ENCODE measurements around the gene FRYL.

The FRYL gene

DNA sequence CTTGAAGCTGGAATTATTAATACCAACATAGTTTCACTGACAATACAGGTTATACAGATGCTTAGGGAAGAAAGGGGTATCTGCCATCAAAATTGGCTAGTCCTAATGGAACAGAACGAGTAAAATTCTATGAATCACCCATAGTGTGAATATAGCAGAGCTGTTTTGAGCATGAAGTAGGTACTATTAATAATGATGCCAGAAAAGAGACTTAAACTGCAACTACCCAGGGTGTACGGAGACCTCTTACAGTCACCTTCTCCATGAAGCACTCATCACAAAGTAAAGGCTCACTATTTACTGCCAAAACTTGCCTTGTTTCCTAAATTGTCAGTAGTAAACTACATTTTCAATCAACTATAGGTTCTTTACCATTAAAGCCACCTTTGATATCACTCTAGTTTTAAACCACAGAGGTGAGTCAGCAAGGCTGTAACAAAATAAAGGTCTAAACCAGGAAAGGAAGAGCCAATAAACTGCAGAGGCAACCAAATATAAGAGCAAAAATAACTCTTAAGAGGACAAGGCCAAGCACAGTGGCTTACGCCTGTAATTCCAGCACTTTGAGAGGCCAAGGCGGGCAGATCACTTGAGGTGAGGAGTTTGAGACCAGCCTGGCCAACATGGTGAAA lies 114.4 kb downstream of the FRYL start:
- Histone ChIP-seq H3K4me3 (ENCODE audit: low read length) (no peak overlapping the region), H3K27ac (ENCODE audit: low read length) (no peak overlapping the region)

DNA sequence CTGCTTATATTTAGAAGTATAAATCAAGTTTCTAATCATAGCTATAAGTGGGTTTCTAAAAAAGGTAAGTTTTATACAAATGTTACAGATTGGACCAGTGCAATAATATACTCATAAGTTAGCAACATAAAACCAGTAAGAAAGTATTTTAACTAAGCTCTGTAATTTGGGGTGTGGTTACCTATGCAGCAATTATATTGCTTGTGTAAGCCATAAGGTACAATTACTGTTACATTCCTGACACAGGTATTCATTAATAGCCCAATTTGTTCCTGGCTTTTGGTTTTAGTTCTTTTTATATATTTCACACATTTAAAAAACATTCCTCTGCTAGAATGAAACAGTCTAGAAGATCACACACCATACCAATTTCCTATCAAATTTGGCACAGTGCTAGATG lies 115.1 kb downstream of the FRYL start:
- no peak overlapping the region for H3K4me3 ChIP-seq (ENCODE audit: low read length)
- H3K9ac ChIP-seq (ENCODE audit: low read depth, low read length): no peak overlapping the region
- no peak overlapping the region for H3K27ac ChIP-seq (ENCODE audit: low read length)
- H3K27me3 ChIP-seq (ENCODE audit: insufficient read depth, low read length): no peaks in the 10 kb centered on the region
- H3K36me3 ChIP-seq (ENCODE audit: insufficient read depth, low read depth, low read length): no peaks in the 10 kb centered on the region
- H3K4me1 ChIP-seq (ENCODE audit: insufficient read depth, low read length): no peaks in the 10 kb centered on the region
- H3K9me3 ChIP-seq (ENCODE audit: insufficient read depth, low read depth, low read length): no peaks in the 10 kb centered on the region

More for the DNA sequence above, 114.4 kb downstream of the FRYL start:
- H3K9ac ChIP-seq (ENCODE audit: low read depth, low read length): no peak overlapping the region
- H3K4me1 ChIP-seq (ENCODE audit: insufficient read depth, low read length): no peaks in the 10 kb centered on the region
- H3K9me3 ChIP-seq (ENCODE audit: insufficient read depth, low read depth, low read length): no peaks in the 10 kb centered on the region
- no peaks in the 10 kb centered on the region for H3K27me3 ChIP-seq (ENCODE audit: insufficient read depth, low read length)
- no peaks in the 10 kb centered on the region for H3K36me3 ChIP-seq (ENCODE audit: insufficient read depth, low read depth, low read length)

DNA sequence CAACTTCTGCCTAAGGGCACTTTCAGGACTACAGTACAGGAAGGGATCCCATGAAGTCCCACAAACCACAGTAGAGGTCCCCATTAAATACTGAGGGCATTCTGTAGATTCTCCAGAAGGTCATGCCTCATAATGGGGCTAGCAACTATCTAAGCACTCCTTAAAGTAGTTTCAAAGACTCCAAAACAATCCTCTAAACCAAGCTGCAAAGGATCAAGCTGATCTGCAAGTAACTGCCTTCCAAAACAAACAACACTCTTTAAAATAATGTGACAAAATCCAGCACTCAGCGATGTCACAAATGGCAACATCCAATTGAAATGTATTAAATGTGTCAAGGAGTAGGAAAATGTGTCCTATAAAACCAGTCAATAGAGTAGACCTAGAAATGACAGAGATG lies 118.7 kb downstream of the FRYL start:
- no peaks in the 10 kb centered on the region for H3K4me1 ChIP-seq (ENCODE audit: insufficient read depth, low read length)
- H3K36me3 ChIP-seq (ENCODE audit: insufficient read depth, low read depth, low read length): no peaks in the 10 kb centered on the region
- no peaks in the 10 kb centered on the region for H3K9me3 ChIP-seq (ENCODE audit: insufficient read depth, low read depth, low read length)
- H3K4me3 ChIP-seq (ENCODE audit: low read length): no peak overlapping the region
- no peak overlapping the region for H3K9ac ChIP-seq (ENCODE audit: low read depth, low read length)
- no peak overlapping the region for H3K27ac ChIP-seq (ENCODE audit: low read length)
- H3K27me3 ChIP-seq (ENCODE audit: insufficient read depth, low read length): no peaks in the 10 kb centered on the region

DNA sequence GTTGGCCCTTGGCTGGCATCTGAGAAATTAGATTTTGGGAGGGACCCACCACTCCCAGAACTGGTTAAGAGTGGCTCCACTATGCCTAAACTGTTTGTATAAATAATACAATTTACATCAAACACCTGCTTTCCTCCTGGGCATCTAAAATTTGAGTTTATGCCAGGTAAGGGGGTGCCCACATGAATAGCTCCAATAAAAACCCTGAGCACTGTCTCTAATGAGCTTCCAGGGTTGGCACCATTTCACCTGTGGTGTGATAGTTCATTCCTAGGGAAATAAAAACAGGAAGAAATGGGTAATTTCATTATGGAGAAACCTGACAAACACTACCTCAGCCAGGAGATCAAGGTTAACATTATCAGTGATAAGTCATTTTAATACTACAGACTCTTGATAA lies 119.7 kb downstream of the FRYL start:
- H3K27ac ChIP-seq (ENCODE audit: low read length): no peak overlapping the region
- H3K36me3 ChIP-seq (ENCODE audit: insufficient read depth, low read depth, low read length): no peaks in the 10 kb centered on the region
- no peak overlapping the region for H3K4me3 ChIP-seq (ENCODE audit: low read length)
- no peaks in the 10 kb centered on the region for H3K4me1 ChIP-seq (ENCODE audit: insufficient read depth, low read length)
- no peak overlapping the region for H3K9ac ChIP-seq (ENCODE audit: low read depth, low read length)
- no peaks in the 10 kb centered on the region for H3K27me3 ChIP-seq (ENCODE audit: insufficient read depth, low read length)
- no peaks in the 10 kb centered on the region for H3K9me3 ChIP-seq (ENCODE audit: insufficient read depth, low read depth, low read length)

DNA sequence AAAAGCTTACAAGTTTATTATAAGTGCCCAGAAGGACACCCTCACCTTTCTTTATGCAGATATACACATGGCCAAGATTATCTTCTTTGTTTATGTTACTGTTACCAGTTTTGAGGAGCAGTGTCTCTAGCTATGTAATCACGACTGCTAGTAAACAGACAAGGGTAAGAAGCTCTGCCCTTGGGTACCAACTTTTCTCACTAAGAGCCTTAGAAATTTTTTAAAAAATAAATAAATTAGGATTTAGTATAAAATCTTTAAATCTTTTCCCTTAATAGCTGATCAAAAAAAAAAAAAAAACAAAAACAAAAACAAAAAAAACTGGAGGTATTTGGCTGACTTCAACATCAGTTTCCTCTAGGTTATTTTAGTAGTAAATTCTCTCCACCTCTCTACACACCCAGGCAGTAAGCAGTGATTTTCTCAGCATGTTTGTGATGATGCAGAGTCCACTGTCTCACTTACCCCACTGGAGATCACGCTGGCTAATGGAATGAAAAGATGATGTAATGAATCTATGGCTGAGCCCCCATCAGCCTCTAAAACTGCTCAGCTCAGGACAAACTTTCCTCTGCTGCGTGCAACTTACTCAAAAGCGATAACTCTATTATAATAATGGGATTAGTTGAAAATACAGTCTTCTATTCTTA lies 125.9 kb downstream of the FRYL start:
- no peaks in the 10 kb centered on the region for H3K36me3 ChIP-seq (ENCODE audit: insufficient read depth, low read depth, low read length)
- no peak overlapping the region for H3K27ac ChIP-seq (ENCODE audit: low read length)
- H3K9ac ChIP-seq (ENCODE audit: low read depth, low read length): no peak overlapping the region
- H3K9me3 ChIP-seq (ENCODE audit: insufficient read depth, low read depth, low read length): no peaks in the 10 kb centered on the region
- no peak overlapping the region for H3K4me3 ChIP-seq (ENCODE audit: low read length)
- H3K27me3 ChIP-seq (ENCODE audit: insufficient read depth, low read length): no peaks in the 10 kb centered on the region
- H3K4me1 ChIP-seq (ENCODE audit: insufficient read depth, low read length): peaks cover 5% of the 10 kb centered on the region

DNA sequence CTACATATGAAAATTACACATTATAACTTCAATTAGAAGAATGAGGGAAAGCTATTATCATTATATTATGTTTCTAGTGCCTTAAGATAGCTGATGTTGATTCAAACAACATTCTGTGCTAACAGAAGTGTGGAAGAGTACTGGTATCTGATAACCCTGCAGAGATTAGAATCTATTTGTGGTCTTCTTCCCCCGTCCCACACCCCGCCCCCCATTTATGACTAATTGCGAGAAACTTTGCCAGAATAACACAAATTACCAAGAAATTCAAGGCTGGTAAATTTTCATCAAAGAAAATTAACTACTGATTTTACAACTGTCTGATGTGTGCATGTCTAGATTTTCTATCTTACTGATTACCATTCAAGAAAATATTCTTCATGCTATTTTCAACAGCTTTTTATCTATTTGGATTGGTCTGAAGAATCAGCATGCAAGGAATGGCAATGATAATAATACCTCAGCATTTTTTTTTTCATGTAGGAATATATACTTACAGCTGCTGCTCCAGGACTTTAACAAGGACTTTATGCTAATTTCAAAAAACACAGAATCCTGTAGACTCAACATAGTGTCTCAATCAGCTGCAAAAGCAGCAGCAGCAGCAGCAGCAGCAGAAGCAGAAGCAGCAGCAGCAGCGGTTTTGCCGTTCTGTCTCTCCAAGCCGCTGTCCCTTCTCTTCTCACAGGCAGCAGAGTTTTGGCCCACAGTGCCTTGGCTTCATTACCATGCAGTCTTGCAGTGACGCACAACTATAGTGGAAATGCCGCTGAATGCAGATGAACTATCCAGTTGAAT lies 126.7 kb downstream of the FRYL start:
- Histone ChIP-seq H3K27ac (ENCODE audit: low read length) (no peak overlapping the region), H3K4me1 (ENCODE audit: insufficient read depth, low read length) (peaks cover 5% of the 10 kb centered on the region), H3K36me3 (ENCODE audit: insufficient read depth, low read depth, low read length) (no peaks in the 10 kb centered on the region), H3K4me3 (ENCODE audit: low read length) (no peak overlapping the region), H3K9ac (ENCODE audit: low read depth, low read length) (no peak overlapping the region), H3K27me3 (ENCODE audit: insufficient read depth, low read length) (no peaks in the 10 kb centered on the region), H3K9me3 (ENCODE audit: insufficient read depth, low read depth, low read length) (no peaks in the 10 kb centered on the region)

DNA sequence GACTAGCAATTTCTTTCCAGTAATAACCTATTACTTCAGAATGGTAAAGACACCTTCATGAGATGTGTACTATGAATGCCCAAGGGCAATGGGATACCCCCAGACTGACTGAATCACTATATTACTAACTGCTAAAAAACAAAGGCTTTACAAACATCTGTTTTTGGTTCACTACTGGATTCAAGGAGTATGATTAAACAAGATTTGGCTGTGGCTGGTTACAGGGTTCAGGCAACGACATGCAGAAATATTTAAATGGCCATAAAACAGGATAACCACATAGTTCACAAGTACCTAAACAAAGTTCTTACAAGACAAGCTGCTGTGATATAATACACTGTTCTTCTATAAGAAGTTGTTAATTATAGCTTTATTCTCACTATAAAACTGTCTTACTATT lies 128.2 kb downstream of the FRYL start:
- Histone ChIP-seq H3K9me3 (ENCODE audit: insufficient read depth, low read depth, low read length) (no peaks in the 10 kb centered on the region), H3K4me3 (ENCODE audit: low read length) (no peak overlapping the region), H3K36me3 (ENCODE audit: insufficient read depth, low read depth, low read length) (no peaks in the 10 kb centered on the region), H3K27me3 (ENCODE audit: insufficient read depth, low read length) (no peaks in the 10 kb centered on the region), H3K9ac (ENCODE audit: low read depth, low read length) (no peak overlapping the region), H3K4me1 (ENCODE audit: insufficient read depth, low read length) (peaks cover 5% of the 10 kb centered on the region), H3K27ac (ENCODE audit: low read length) (no peak overlapping the region)

DNA sequence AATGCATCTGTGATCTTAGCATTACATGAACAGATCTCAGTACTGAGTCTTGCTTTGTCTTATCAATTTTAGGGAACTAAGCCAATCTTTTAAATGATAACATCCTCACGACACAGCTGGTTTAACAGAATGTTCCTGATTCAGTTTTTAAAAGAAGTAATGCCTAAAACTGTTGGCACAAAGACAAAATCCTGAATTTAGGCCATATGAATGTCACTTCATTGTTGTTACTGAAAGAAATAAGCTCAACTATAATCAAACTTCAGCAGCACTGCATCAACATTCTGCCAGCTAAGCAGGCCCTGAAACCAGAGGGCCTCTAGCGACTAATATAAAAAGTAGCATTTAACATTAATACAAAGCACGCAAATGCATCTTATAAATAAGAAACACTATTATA lies 130.6 kb downstream of the FRYL start:
- Histone ChIP-seq H3K4me1 (ENCODE audit: insufficient read depth, low read length) (peaks cover 5% of the 10 kb centered on the region), H3K9me3 (ENCODE audit: insufficient read depth, low read depth, low read length) (no peaks in the 10 kb centered on the region), H3K36me3 (ENCODE audit: insufficient read depth, low read depth, low read length) (no peaks in the 10 kb centered on the region), H3K27me3 (ENCODE audit: insufficient read depth, low read length) (no peaks in the 10 kb centered on the region), H3K27ac (ENCODE audit: low read length) (no peak overlapping the region), H3K4me3 (ENCODE audit: low read length) (no peak overlapping the region), H3K9ac (ENCODE audit: low read depth, low read length) (no peak overlapping the region)

DNA sequence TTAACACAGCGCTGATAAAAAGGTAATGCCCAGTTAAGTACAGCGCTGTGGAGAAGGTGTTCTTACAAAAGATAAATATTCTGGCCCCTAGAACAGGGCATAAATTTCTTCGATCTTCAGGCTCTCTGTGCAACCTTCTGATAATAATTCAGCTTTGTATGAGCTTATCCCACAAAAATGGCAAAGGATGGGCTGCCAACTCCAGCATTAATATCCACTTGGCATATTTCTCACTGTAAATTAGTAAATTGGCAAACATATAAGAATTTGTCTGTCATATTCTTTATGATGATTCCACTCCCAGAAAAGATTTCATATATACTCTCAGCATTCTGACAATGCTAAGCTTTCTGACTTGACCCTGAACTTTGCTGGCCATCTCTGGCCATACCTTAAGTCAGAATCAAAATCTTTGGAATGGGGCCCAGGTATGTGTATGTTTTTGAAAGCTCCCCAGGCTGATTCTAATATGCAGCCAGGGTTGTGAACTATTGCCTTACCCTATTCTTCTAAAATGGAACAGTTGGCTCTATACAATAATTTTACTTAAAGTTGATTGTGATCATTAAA lies 134.8 kb downstream of the FRYL start:
- no peak overlapping the region for H3K27ac ChIP-seq (ENCODE audit: low read length)
- H3K9ac ChIP-seq (ENCODE audit: low read depth, low read length): no peak overlapping the region
- no peaks in the 10 kb centered on the region for H3K36me3 ChIP-seq (ENCODE audit: insufficient read depth, low read depth, low read length)
- no peaks in the 10 kb centered on the region for H3K27me3 ChIP-seq (ENCODE audit: insufficient read depth, low read length)
- no peak overlapping the region for H3K4me3 ChIP-seq (ENCODE audit: low read length)
- peaks cover 7% of the 10 kb centered on the region; the same call in 1 of the 2 replicates for H3K4me1 ChIP-seq (ENCODE audit: insufficient read depth, low read length)
- H3K9me3 ChIP-seq (ENCODE audit: insufficient read depth, low read depth, low read length): no peaks in the 10 kb centered on the region

DNA sequence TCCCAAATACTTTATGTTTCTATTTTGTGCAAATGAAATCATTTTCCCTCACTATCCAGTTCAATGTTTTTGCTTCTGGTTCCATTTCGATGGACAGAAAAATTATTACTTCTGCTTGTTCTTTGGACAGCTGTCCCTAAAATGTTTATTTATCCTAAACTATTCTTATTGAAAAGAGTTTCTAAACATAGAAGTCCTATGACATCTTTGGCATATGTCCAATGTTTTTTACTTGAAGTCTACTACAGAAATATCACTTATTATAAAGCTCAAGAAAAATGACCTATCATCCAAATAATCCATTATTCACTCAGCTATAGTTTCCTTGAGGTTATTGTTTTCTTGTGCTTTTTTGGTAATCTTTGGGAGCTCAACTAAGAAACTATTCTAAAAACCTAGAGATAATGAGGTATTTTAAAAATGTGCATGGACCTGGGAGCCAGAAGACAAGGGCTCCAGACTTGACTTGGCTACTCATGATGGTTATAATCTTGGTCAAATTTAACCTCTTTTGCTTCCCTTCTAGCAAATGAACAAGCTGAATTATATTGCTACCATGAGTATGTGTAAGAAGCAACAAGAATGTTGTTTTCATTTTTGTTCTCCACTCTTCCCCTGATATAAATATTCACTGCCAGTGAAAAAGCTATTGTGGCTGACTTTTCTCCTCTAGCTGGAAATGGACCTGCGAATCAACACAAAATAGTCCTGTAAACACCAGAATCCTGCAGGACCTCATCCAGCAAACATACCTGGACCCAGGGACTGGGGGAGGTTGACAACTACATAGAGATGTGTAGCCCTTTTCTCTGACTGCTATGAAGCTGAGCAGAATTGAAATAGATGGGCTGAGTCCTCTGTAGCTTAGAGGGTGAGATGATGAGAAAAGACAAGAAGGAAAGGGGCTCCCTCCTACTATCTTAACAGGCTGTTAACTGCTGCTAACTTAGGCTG lies 137.4 kb downstream of the FRYL start:
- Histone ChIP-seq H3K36me3 (ENCODE audit: insufficient read depth, low read depth, low read length) (no peaks in the 10 kb centered on the region), H3K27ac (ENCODE audit: low read length) (no peak overlapping the region), H3K9me3 (ENCODE audit: insufficient read depth, low read depth, low read length) (no peaks in the 10 kb centered on the region), H3K4me3 (ENCODE audit: low read length) (no peak overlapping the region), H3K27me3 (ENCODE audit: insufficient read depth, low read length) (no peaks in the 10 kb centered on the region), H3K9ac (ENCODE audit: low read depth, low read length) (no peak overlapping the region), H3K4me1 (ENCODE audit: insufficient read depth, low read length) (peaks cover 7% of the 10 kb centered on the region; the same call in 1 of the 2 replicates)

DNA sequence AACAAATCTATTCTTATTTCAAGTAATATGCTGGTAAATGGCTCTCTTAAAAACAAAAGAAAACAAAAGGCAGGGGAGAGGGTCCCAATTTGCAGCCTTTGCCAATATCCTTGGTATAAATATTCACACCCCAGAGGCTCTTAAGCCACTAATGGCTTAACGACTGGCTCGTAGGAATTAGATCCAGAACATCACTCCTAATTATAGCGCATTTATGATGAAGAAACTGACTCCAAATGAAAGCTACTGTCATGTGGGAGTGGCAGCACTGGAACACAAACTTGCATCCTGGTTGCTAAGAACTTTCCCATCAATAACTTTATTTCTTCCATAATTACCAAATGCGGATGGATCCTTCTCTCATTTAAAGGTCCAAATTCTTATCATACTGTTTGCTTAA lies 138.7 kb downstream of the FRYL start:
- Histone ChIP-seq H3K27ac (ENCODE audit: low read length) (no peak overlapping the region), H3K36me3 (ENCODE audit: insufficient read depth, low read depth, low read length) (no peaks in the 10 kb centered on the region), H3K27me3 (ENCODE audit: insufficient read depth, low read length) (no peaks in the 10 kb centered on the region), H3K9me3 (ENCODE audit: insufficient read depth, low read depth, low read length) (no peaks in the 10 kb centered on the region), H3K4me3 (ENCODE audit: low read length) (no peak overlapping the region), H3K9ac (ENCODE audit: low read depth, low read length) (no peak overlapping the region), H3K4me1 (ENCODE audit: insufficient read depth, low read length) (peaks cover 7% of the 10 kb centered on the region; the same call in 1 of the 2 replicates)

Data from iPS-20b (cell line).